Prostate gland (tissue), 2 donors: ENCODE data around the gene TAX1BP3.

Experiments used
- CTCF ChIP-seq, 4 experiments: fragments of 200-600 bp in 2 of 4; fragments of 450-650 bp in 2 of 4; sonication (generic) in 2 of 4; IDR thresholded peaks; 1 replicate in 3 of 4; 2 replicates in 1 of 4; pipeline ENCODE4 v1.5.1; 2016 to 2019; ENCODE audit warnings: antibody characterized with exemption in 4 of 4, mild to moderate bottlenecking in 2 of 4, moderate library complexity in 2 of 4
- POLR2A ChIP-seq: fragments of 450-650 bp; IDR thresholded peaks from one replicate; pipeline ENCODE4 v1.6.1; 2016; ENCODE audit warnings: antibody characterized with exemption, mild to moderate bottlenecking
- POLR2AphosphoS5 ChIP-seq: sonication (generic); formaldehyde crosslinking; IDR thresholded peaks from one replicate; pipeline ENCODE4 v1.6.1; 2017; ENCODE audit warnings: antibody characterized with exemption

- TF ChIP-seq POLR2AphosphoS5 (no peak), CTCF (IDR thresholded peaks at IDR 0.05) (no peak), POLR2A (no peak)
Measured at GRCh38 chr17:3715296-3715695, 46.9 kb upstream of the TAX1BP3 start.
